HG02678 (cell line): ENCODE data around the gene MTHFS.
A peak's percentile ranks its signal among the peaks of the same experiment; 100 is the strongest.

ENCODE experiments used
- ATAC-seq: cut with Tn5 transposase; IDR thresholded peaks from one replicate; pipeline ENCODE4 v1.9.1; 2021; ENCODE audit warnings: mild to moderate bottlenecking, moderate library complexity; ENCODE audit not compliant: unreplicated experiment

MTHFS gene

GRCh38 chr15:79881254-79881653, 15.6 kb downstream of the MTHFS start:
- no peak for ATAC-seq

- ATAC-seq: no peak
These were observed 18.6 kb downstream of the MTHFS start for GRCh38 chr15:79878078-79878705.

GRCh38 chr15:79875213-79875612, 21.6 kb downstream of the MTHFS start:
- ATAC-seq: no peak

- no peak for ATAC-seq
These were observed 22.6 kb downstream of the MTHFS start for GRCh38 chr15:79874242-79874641.

GRCh38 chr15:79872358-79873017, 24.3 kb downstream of the MTHFS start:
- no peak for ATAC-seq

- ATAC-seq: no peak
These were observed 28.3 kb downstream of the MTHFS start for GRCh38 chr15:79868554-79868953.

- no peak for ATAC-seq
These were observed 32.9 kb downstream of the MTHFS start for GRCh38 chr15:79863886-79864285.

GRCh38 chr15:79862191-79862590, 34.6 kb downstream of the MTHFS start:
- no peak for ATAC-seq

GRCh38 chr15:79860661-79861060, 36.2 kb downstream of the MTHFS start:
- ATAC-seq: no peak

- no peak for ATAC-seq
These were observed 38.3 kb downstream of the MTHFS start for GRCh38 chr15:79858469-79858868.

- ATAC-seq: peak; percentile 87
These were observed 43.1 kb downstream of the MTHFS start for GRCh38 chr15:79853492-79854328.

GRCh38 chr15:79849789-79850188, 47.0 kb downstream of the MTHFS start:
- no peak for ATAC-seq

GRCh38 chr15:79846539-79846938, 50.3 kb downstream of the MTHFS start:
- no peak for ATAC-seq

- no peak for ATAC-seq
These were observed 52.6 kb downstream of the MTHFS start for GRCh38 chr15:79844221-79844620.

GRCh38 chr15:79837846-79838245, 59.0 kb downstream of the MTHFS start:
- no peak for ATAC-seq

GRCh38 chr15:79834495-79834894, 62.3 kb downstream of the MTHFS start:
- ATAC-seq: no peak

GRCh38 chr15:79832367-79833120, 64.3 kb downstream of the MTHFS start:
- ATAC-seq: no peak

GRCh38 chr15:79831604-79832003, 65.2 kb downstream of the MTHFS start:
- no peak for ATAC-seq

- ATAC-seq: no peak
These were observed 66.9 kb downstream of the MTHFS start for GRCh38 chr15:79829950-79830349.

GRCh38 chr15:79828447-79828846, 68.4 kb downstream of the MTHFS start:
- ATAC-seq: no peak

- ATAC-seq: no peak
These were observed 70.0 kb downstream of the MTHFS start for GRCh38 chr15:79826800-79827199.
